Activated CD8-positive, alpha-beta memory T cell treated with anti-CD3 and anti-CD28 coated beads, Interleukin-2, amount 50 U/mL, for 4 hours (primary cell): ENCODE measurements around the gene PPP6R2.
A peak's percentile ranks its signal among the peaks of the same experiment; 100 is the strongest.
"Not testable (repeated sequence)": the region's sequence is repeated elsewhere in the genome, so short reads cannot be mapped to it uniquely, and the experiment has no call there.

Source experiments
- DNase-seq: peaks from one replicate; pipeline ENCODE4 v3.0.0-alpha.2; 2020

PPP6R2 gene

GRCh38 chr22:50347157-50347556 lies 4.0 kb downstream of the PPP6R2 start:
- no peak for DNase-seq

DNA sequence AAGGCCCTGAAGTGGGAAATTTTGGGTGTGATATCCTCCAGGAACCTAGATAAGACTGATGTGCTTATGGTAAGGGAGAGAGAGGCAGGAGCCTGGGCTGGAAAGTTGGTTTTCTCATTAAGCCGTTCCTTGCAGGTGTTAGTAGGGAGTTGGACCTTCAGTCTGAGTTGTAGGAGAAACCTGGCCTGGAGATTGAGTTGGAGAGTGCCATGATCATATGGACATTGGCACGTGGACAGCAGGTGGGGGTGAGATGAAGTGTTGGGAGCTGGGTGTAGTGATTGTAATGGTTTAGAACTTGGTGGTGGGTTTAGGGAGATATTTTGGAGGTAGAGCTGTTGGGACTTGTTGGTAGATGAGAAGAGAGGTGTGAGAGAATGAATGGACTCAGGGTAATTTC lies 4.9 kb downstream of the PPP6R2 start:
- no peak for DNase-seq

- no peak for DNase-seq
These were observed 13.1 kb downstream of the PPP6R2 start for GRCh38 chr22:50356186-50356585.

DNA sequence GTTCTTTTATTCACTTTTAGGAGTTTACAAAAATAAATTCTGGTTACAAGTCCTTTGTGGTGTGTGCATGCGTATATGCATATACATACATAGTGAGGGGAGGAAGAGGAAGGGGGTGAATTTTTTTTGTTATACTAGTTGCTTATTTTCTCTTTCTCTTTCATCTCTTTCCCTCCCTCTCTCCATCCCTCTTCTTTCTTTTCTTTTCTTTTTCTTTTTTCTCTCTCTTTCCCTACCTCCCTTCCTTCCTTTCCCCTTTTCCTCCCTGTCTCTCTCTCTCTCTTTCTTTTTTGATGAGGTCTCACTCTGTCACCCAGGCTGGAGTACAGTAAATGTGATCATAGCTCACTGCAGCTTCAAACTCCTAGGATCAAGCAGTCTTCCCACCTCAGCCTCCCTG lies 14.1 kb downstream of the PPP6R2 start:
- DNase-seq: no peak

DNA sequence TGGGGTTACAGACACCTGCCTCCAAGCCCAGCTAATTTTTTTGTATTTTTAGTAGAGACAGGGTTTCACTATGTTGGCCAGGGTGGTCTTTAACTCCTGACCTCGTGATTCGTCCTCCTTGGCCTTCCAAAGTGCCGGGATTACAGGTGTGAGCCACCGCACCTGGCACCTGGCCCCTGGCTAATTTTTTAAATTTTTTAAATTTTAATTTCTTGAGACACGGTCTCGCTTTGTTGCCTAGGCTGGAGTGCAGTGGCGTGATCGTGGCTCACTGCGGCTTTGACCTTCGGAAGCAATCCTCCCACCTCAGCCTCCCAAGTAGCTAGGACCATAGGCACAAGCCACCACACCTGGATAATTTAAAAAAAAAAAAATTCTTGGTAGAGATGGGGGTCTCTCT lies 14.6 kb downstream of the PPP6R2 start:
- no peak for DNase-seq

- DNase-seq: no peak
These were observed 17.5 kb downstream of the PPP6R2 start for GRCh38 chr22:50360578-50360977.

- no peak for DNase-seq
These were observed 18.1 kb downstream of the PPP6R2 start for GRCh38 chr22:50361222-50361621.

- peak; percentile 30 for DNase-seq
These were observed 18.6 kb downstream of the PPP6R2 start for GRCh38 chr22:50361688-50362087.

- DNase-seq: no peak
These were observed 20.2 kb downstream of the PPP6R2 start for GRCh38 chr22:50363166-50363802.

DNA sequence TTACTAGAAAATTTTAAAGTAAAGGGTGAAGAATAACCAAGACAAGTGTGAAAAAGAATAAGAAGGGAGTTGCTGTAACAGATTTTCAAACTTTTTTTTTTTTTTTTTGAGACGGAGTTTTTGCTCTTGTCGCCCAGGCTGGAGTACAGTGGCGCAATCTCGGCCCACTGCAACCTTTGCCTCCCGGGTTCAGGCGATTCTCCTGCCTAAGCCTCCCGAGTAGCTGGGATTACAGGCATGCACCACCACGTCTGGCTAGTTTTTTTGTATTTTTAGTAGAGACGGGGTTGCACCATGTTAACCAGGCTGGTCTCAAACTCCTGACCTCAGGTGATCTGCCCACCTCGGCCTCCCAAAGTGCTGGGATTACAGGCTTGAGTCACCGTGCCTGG lies 20.7 kb downstream of the PPP6R2 start:
- not testable (repeated sequence) for DNase-seq

DNA sequence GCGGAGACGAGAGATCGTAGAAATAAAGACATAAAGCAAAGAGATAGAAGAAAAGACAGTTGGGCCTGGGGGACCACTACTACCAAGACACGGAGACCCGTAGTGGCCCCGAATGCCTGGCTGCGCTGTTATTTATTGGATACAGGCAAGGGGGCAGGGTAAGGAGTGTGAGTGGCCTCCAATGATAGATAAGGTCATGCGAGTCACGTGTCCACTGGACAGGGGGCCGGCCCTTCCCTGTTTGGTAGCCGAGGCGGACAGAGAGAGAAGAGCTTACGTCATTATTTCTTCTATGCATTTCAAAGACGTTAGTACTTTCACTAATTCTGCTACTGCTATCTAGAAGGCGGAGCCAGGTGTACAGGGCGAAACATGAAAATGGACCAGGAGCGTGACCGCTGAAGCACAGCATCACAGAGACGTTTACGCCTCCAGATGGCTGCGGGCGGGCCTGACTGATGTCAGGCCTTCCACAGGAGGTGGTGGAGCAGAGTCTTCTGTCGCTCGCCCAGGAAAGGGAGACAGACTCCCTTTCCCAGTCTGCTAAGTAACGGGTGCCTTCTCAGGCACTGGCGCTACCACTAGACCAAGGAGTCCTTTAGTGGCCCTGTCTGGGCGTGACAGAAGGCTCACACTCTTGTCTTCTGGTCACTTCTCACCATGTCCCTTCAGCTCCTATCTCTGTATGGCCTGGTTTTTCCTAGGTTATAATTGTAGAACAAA lies 24.8 kb downstream of the PPP6R2 start:
- no peak for DNase-seq

- DNase-seq: no peak
These were observed 28.0 kb downstream of the PPP6R2 start for GRCh38 chr22:50371101-50371648.

GRCh38 chr22:50376085-50376651 lies 33.0 kb downstream of the PPP6R2 start:
- DNase-seq: no peak

GRCh38 chr22:50381021-50381555 lies 38.0 kb downstream of the PPP6R2 start:
- DNase-seq: not testable (repeated sequence)

DNA sequence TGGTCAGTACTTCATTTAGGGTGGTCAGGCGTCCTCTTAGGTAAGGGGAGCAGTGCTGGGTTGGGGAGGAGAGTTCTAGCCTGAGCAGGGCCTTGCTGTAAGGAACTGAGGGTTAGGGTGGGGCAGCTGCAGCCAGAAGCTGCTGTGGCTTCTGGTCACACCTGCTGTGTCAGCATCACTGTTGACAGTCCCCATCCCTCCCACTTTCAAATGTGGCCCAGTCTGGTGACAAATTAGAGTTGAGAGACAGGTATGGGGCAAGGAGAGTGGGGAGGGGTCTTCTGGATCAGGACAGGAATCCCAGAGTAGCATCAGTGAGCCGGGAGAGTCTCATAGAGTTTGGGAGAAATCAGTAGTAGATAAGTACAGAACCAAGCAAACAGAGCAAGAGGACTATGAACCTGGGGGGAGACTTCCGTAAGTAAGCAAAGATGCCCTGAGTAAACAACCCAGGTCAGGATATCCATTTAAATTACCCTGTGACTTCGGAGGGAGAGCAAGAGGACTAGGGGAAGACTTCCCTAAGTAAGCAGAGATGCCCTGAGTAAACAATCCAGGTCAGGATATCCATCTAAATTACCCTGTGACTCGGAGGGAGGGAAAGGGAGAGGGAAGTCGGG lies 53.7 kb downstream of the PPP6R2 start:
- no peak for DNase-seq

DNA sequence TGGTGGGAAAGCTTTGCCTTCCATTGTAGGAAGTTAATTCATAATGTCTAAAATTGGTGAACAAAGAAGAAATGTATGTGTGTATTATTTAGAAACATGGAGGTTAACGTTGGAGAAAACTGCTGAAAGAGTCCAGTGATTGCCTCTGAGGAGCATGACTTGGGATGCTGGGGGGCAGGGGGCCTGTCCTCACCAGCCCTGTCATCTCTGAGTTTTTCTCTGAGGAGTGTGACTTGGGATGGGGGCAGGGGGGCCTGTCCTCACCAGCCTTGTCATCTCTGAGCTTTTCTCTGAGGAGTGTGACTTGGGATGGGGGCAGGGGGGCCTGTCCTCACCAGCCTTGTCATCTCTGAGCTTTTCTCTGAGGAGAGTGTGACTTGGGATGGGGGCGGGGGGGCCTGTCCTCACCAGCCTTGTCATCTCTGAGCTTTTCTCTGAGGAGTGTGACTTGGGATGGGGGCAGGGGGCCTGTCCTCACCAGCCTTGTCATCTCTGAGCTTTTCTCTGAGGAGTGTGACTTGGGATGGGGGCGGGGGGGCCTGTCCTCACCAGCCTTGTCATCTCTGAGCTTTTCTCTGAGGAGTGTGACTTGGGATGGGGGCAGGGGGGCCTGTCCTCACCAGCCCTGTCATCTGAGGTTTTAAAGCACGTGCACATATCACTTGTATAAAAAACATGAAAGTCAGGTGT lies 54.4 kb downstream of the PPP6R2 start:
- not testable (repeated sequence) for DNase-seq

DNA sequence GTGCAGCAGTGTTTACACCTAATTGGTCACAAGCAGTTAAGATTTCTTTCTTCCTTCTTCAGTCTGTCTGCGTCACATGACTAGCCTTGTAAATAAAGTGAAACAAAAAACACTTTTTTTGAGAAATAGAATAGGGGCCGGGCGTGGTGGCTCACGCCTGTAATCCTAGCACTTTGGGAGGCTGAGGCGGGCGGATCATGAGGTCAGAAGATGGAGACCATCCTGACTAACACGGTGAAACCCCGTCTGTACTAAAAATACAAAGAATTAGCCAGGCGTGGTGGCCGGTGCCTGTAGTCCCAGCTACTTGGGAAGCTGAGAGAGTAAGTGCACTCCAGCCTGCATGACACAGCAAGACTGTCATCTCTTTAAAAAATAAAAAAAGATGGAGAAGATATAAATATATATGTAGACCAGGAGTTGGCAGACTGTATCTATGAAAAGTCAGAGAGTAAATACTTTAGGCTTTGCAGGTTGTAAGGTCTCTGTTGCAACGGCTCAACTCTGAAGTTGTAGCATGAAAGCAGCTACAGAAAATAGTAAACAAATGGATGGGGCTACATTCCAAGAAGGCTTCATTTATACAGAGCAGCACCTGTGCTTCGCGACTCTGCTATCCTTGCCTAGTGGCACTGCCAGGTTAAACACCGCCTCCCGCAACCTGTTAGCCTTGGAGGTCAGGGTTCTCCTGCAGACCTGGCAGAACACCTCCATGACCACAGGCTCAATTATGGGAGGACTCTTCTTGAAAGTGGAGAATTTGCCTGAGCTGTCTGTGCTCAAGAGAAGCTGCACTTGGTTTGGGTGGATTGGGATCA lies 55.9 kb downstream of the PPP6R2 start:
- DNase-seq: no peak

DNA sequence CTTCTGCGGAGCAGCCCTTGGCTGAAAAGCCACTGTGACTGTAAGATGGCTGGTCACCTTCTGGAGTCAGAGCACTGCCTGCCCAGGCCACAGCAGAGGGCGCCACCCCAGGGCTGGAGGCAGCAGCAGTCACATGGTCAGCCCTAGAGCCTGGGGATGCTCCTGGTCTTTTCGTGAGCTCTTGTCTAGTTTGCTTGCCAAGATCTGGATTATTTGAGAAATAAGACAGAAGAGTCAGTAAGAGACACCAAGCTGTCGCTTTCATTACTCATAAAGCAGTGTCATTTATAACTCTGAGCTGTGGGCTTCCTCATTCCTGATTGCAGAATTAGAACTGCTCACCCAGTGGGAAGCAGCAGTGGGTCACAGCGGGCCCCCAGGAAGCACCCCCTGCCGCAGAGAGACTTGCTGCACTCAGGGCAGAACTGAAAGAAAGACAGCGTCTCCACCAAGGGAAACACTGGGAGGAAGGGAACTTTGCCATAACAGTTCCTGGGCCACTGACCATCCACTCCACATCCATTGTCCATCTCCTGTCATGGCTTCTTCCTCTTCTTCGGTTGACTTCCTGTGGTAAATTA lies 56.7 kb downstream of the PPP6R2 start:
- peak; percentile 27 for DNase-seq

- no peak for DNase-seq
These were observed 57.3 kb downstream of the PPP6R2 start for GRCh38 chr22:50400406-50400805.

DNA sequence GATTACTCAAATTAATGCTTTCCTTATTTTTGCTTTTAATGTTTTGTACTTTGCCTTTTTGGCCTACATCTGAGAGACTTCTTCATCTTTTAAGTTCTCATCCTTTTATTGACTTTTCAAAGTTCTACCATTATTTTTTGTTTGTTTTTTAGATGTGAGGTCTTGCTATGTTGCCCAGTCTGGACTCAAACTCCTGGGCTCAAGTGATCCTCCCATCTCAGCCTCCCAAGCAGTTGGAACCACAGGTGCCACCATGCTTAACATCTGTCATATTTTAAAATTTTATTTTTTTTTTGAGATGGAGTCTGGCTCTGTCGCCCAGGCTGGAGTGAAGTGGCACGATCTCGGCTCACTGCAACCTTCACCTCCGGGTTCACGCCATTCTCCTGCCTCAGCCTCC lies 57.8 kb downstream of the PPP6R2 start:
- DNase-seq: no peak

GRCh38 chr22:50401907-50402306 lies 58.8 kb downstream of the PPP6R2 start:
- no peak for DNase-seq
